Measurements from ENCODE around the gene GGN.
"Not testable (repeated sequence)": the region's sequence is repeated elsewhere in the genome, so short reads cannot be mapped to it uniquely, and the experiment has no call there.

GGN gene

DNA sequence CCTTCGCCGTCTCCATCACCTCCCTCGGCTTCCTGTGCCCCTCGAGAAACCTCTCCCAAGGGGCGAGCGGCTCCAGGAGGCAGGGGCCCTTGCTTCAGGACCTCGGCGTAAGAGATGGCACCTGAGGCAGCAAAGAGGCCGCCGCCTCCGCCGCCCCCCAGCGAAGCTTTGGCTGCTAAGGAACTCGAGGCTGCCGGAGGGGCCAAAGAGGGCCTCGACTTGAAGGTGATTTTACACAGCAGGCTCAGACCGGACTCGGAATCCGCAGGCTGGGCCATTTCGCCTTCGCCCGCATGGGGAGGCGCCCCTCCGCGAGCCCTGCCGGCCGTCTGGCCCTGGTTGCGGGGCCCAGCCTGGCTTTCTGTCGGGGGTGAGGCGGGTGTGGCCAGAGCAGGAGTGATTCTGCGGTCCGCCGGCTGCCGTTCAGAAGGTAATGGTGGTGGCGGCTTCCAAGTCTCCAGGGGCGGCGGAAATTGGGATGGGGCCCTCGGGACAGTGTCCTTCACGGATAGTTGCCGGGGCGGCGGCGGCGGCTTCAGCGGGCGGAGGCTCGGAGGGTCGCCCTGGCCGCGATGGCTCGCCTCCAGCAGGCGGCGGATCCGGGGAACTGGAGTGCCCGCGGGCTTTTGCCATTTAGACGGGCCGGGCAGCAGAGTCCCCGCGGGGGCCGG, 1.4 kb downstream of the GGN start:
- DNase-seq (ENCODE audit: low spot score): no peak

DNA sequence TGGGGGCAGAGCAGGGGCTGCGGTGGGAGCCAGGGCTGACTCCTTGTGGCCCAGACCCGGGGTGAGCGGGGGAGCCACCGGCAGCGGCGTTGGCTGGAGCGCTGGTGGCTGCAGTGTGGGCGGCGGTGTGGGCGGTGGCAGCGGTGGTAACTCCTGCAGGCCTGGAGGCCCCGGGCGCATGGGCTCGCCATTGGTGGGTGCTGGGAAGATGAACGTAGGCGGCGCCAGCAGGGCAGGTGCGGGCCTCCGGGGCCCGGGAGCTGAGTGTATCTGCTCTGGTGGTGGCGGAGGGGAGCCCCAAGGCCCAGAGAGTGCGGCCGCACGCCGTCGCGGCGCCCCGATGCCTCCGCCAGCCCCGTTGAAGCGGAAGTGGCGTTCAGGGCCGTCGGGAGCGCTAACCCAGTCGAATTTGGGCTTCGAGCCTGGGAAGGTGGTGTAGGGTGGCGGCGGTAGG, 2.0 kb downstream of the GGN start:
- DNase-seq (ENCODE audit: low spot score): no peak

DNA sequence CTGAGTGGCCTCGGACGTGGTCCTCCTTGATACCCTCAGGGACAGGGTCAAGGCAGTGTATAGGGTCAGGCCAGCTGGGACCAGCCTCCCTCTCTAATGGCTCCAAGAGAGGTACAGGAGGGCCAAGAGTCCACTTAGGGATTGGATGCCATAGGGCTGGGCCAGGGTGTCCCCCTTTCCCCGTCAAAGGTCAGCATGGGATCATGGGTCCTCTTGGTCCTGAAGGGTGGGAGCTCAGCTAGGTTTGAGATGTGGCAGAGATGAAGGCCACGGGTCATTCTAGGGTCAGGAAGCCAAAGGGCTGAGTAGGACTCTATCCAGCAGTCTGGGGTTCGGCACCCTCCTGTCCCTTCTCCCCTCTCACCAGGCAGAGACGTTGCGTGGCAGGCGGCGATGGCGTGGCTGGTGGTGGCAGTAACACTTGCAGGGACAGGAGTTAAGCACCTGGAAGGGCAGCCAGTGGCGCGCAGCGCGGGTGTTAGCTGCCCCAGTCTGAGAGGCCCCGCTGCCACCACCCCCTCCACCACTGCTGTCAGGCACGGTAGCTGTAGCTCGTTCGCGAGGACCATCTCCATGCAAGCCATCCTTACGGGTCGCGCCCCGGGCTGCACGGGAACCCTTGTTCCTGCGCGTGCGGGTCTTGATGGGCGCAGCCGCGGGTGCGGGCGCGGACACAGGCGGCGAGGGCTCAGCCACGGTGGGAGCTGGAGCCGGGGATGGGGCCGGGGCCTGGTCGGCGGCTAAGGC, 2.6 kb downstream of the GGN start:
- DNase-seq (ENCODE audit: low spot score): no peak

DNA sequence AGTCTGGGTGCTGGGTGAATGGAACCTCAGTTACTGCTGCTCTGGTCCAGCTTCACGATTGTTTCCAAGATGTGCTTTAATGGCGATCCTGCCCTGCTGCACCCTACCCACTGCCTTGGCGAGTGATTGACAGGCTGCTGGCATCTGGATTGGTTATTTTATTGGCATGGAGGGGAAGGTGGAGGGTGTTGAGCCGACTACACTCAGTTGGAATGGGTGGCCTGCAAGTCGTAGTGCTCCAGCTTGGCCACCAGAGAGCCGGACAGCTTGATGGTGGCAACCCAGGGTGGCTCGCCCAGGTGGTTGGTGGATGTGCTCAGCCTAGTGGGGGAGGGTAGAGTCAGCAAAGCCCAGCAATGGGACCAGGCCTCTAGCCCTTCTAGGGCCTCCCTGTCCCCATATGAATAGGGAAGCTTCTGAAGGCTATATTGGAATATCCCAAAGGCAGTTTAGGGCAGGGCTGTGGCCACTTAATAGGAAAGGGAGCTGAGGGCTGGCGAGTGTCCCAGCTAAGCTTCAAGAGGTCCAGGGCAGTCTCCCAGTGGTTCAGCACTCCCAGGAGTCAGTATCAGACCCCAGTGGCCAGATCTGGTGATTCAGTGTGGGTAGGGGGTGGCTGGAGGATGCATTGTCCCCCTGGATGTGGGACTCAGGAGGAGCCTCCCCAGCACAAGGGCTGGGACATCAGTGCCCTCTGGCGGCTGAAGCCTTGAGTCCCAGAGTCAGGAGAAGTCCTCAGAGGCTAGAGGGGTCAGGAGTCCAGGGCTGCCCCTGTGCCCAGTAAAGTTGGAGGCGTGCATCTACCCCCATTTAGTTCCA, 3.4 kb downstream of the GGN start:
- DNase-seq (ENCODE audit: low spot score): no peak

DNA sequence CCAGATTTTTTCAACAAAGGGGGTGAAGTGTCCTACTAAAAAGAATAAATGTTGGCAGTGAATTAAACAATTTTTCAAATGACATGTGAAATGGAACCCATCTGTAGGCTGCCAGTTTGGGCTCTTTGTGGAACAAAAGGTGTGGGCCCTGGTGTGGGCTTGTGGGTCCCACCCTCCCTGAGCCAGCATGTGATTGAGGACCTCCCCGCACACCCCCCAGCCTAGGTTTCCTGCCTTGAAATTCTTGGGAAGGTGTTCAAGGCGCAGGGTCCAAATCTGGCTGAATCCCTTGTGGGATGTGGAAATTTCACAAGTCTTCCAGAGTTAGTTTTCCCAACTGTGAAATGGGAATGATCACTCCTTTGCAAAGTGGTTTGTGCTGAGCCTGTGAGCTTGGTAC, 4.1 kb downstream of the GGN start:
- DNase-seq (ENCODE audit: low spot score): no peak

GRCh38 chr19:38383184-38383583, 4.7 kb downstream of the GGN start:
- no peak for DNase-seq (ENCODE audit: low spot score)

- no peak for DNase-seq (ENCODE audit: low spot score)
These were observed 6.7 kb downstream of the GGN start for GRCh38 chr19:38381138-38381537.

DNA sequence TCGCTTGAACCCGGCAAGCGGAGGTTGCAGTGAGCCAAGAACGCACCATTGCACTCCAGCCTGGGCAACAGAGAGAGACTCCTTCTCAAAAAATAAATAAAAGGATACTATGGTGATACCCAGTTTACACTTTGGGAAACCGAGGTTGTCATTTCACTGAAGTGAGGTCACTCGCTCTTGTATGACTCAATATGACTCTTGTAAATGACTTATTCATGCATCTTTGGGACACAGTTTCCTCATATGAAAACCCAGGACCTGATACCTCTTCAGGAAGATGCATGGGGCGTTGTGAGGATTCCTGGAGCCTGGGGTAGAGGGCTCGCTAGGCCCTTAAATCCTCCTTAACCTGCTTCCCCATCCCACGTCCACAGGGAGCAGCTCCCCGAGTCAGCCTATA, 9.0 kb downstream of the GGN start:
- DNase-seq (ENCODE audit: low spot score): peak; percentile 39

- no peak for DNase-seq (ENCODE audit: low spot score)
These were observed 10.8 kb downstream of the GGN start for GRCh38 chr19:38377052-38377451.

DNA sequence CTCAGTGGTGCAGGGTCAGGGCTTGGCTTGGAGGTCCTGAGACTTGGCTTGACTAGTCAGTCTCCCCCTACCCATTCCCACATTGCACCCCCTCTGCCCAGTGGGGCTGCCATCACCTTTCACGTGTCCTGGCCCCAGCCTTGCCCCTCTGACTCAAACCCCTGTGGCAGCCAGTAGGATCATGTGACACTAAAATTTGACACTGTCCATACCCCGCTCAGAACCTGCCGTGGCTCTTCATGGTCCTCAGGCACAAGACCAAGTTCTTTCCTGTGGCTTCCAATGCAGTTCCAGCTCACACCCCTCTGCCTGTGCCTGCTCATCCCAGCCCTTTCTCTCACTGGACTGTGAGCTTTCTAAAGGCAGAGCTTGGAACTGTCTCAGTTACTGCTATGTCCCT, 11.3 kb downstream of the GGN start:
- no peak for DNase-seq (ENCODE audit: low spot score)

DNA sequence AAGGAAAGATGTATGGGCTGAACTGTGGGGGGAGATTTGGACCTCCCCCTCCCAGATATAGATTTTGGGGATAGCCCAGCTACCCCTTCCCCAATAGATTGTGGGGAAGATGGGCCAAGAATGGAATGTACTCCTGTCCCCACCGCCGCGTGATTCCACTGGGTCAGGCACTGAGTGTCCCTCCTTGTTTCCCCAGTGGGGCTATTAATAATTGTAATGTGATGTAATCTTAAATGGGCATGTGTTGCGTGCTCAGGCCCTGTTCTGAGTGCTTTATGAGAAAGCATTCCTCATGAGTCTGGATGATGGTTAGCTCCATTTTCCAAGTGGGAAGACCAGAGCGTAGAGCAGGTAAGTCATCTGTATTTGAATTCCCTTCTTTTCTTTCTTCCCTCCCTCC, 12.1 kb downstream of the GGN start:
- peak; percentile 33 for DNase-seq (ENCODE audit: low spot score)

DNA sequence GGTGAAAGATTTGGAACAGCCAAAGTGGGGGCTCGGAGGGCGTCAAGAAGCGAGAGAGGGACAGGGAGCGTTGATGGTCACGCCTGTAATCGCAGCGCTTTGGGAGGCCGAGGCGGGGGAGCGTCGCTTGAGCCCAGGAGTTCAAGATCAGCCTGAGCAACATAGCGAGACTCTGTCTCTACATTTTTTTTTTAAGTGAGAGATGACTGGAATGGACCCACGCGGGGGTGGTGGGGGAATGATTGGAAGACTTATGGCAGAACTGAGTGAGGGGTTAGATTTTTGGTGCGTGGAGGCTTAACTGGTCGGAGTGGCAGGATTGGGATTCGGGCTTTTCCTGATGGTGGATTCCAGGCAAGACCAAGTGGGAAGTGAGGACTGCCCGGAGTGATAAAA, 12.7 kb downstream of the GGN start:
- no peak for DNase-seq (ENCODE audit: low spot score)

- peak; percentile 100 for DNase-seq (ENCODE audit: low spot score)
These were observed 13.3 kb downstream of the GGN start, which contains the start of gene PSMD8 for GRCh38 chr19:38374332-38375097. Gene PSMD8 (plus strand): TSS chr19:38374571. CDS start chr19:38374602, 31 bp downstream.

DNA sequence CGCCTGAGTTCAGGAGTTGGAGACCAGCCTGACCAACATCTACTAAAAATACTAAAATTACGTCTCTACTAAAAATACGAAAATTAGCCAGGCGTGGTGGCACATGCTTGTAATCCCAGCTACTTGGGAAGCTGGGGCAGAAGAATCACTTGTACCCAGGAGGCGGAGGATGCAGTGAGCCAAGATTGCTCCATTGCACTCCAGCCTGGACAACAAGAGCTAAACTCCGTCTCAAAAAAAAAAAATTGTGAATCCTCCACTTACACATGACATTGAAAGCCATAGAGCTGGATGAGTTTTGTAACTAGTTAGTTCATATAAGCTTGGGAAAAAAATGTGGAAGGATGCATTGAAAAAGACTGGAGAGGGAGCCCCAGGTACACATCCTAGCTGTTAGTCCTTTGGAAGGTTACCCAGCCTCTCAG, 13.9 kb downstream of the GGN start:
- DNase-seq (ENCODE audit: low spot score): no peak

GRCh38 chr19:38371081-38371480, 16.8 kb downstream of the GGN start:
- no peak for DNase-seq (ENCODE audit: low spot score)

- DNase-seq (ENCODE audit: low spot score): no peak
These were observed 17.5 kb downstream of the GGN start for GRCh38 chr19:38370299-38370698.

DNA sequence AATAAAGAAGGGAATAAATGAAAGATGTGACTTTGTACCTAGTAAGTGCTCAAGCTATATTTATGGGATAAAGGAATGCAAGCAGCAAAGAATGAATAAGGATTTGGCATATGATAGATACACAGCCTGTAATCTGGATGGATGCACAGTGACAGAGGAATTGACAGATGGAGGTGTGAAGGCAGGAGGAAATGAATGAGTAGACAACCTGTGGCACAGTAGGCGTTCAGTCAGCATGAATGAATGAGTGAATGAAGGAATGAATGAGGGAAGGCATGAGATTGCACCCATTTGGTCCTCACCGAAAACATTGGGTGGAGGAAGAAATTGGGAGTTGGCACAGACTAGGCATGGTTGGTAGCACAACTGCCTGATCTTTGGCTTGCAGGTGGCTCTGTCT, 18.2 kb downstream of the GGN start:
- DNase-seq (ENCODE audit: low spot score): no peak

GRCh38 chr19:38367041-38367440, 20.8 kb downstream of the GGN start:
- no peak for DNase-seq (ENCODE audit: low spot score)

DNA sequence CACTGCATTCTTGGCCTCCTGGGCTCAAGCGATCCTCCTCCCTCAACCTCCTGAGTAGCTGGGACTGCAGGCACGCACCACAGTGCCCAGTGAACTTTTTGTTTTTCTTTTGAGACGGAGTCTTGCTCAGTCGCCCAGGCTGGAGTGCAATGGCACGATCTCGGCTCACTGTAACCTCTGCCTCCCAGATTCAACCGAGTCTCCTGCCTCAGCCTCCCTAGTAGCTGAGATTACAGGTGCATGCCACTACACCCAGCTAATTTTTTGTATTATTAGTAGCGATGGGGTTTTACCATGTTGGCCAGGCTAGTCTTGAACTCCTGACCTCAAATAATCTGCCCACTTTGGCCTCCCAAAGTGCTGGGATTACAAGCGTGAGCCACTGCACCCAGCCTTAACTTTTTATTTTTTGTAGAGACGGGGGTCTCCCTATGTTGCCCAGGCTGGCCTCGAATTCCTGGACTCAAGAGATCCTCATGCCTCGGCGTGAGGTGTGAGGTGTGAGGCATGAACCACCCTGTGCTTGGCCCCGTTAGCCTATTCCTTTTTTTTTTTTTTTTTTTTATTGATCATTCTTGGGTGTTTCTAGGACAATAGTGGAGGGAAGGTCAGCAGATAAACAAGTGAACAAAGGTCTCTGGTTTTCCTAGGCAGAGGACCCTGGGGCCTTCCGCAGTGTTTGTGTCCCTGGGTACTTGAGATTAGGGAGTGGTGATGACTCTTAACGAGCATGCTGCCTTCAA, 24.7 kb downstream of the GGN start:
- not testable (repeated sequence) for DNase-seq (ENCODE audit: low spot score)

DNA sequence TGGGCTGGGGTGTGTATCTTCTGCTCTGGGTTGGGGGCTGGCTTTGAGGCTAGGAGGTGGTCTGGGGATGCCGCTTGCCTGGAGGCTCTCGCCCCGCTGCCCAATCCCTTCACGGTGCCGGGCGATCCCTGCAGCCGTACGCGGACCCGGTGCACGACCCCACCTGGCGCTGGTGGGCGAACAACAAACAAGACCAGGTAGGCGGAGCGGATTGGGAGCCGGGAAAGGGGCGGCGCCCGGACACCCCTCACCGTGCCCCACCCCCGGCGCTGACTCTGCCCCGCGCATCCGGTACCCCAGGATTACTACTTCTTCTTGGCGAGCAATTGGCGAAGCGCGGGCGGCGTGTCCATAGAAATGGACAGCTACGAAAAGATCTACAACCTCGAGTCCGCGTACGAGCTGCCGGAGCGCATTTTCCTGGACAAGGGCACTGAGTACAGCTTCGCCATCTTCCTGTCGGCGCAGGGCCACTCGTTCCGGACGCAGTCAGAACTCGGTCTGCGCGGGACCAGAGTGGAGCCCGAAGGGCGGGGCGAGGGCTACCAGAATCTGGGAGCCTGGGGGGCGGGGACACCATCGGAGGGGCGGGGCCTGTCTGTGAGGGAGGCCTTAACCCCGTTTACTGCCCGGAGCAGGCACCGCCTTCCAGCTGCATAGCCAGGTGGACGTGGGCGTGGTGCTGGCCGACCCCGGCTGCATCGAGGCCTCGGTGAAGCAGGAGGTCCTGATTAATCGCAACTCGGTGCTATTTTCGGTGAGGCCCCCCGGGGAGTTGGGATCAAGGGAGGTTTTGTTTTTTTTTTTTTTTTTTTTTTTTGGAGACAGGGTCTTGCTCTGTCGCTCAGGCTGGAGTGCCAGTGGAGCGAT, 25.5 kb downstream of the GGN start:
- DNase-seq (ENCODE audit: low spot score): peak; percentile 62
